WTC11 (cell line): Measurements from ENCODE around the gene PROB1. TPM values are rescaled to one million over a fixed set of nuclear protein-coding genes. Genes with fewer than 3 reads are reported as not detected.
"Not testable (repeated sequence)": the region's sequence is repeated elsewhere in the genome, so short reads cannot be mapped to it uniquely, and the experiment has no call there.

ENCODE experiments used
- ATAC-seq: fragments of 200-7000 bp; cut with Tn5 transposase; 2 replicates; pipeline ENCODE4 v1.10.0; 2021; ENCODE audit warnings: mild to moderate bottlenecking, moderate library complexity
- CTCF ChIA-PET: fragments of 300-600 bp; sonication (Branson Sonifier 250); formaldehyde crosslinking; loops from one replicate; lab custom pipeline; 2021; ENCODE audit warnings: antibody characterized with exemption; lab: Charles Lee
- POLR2A ChIA-PET: fragments of 350-600 bp; sonication (Branson Sonifier 250); formaldehyde crosslinking; loops from one replicate; lab custom pipeline; 2021; ENCODE audit warnings: antibody characterized with exemption; lab: Charles Lee
- DNase-seq: peaks from one replicate; pipeline ENCODE4 v3.0.0; 2021; ENCODE audit warnings: low spot score
- H3K27ac Mint-ChIP-seq: 2 replicates; pipeline ENCODE4 v1.8.0; 2021; ENCODE audit warnings: mixed read lengths
- H3K27me3 Mint-ChIP-seq: 2 replicates; pipeline ENCODE4 v1.8.0; 2021; ENCODE audit warnings: low read depth, mild to moderate bottlenecking, moderate library complexity, mixed read lengths
- H3K36me3 Mint-ChIP-seq: 2 replicates; pipeline ENCODE4 v1.8.0; 2021; ENCODE audit warnings: mixed read lengths
- H3K4me1 Mint-ChIP-seq: 2 replicates; pipeline ENCODE4 v1.8.0; 2022; ENCODE audit warnings: mixed read lengths
- H3K4me3 Mint-ChIP-seq: 2 replicates; pipeline ENCODE4 v1.8.0; 2021; ENCODE audit warnings: mild to moderate bottlenecking, moderate library complexity, mixed read lengths
- H3K9me3 Mint-ChIP-seq: 2 replicates; pipeline ENCODE4 v1.8.0; 2021; ENCODE audit warnings: mixed read lengths
- ETV6 ChIP-seq: sonication (generic); formaldehyde crosslinking; IDR thresholded peaks from 2 replicates; pipeline ENCODE4 v1.8.1; 2022; ENCODE audit warnings: mild to moderate bottlenecking, missing genetic modification reagents
- NFE2L1 ChIP-seq: sonication (generic); formaldehyde crosslinking; IDR thresholded peaks from 2 replicates; pipeline ENCODE4 v1.8.1; 2023; ENCODE audit warnings: missing genetic modification reagents
- NR1H2 ChIP-seq: sonication (generic); formaldehyde crosslinking; IDR thresholded peaks from 2 replicates; pipeline ENCODE4 v1.9.0; 2021; ENCODE audit warnings: mild to moderate bottlenecking, moderate library complexity, missing genetic modification reagents
- NR3C1 ChIP-seq: sonication (generic); formaldehyde crosslinking; conservative IDR thresholded peaks from 2 replicates; pipeline ENCODE4 v1.8.1; 2023; ENCODE audit warnings: low read depth, mild to moderate bottlenecking, missing genetic modification reagents
- OVOL2 ChIP-seq: fragments of 250-450 bp; sonication (Bioruptor Pico); IDR thresholded peaks from 2 replicates; pipeline ENCODE4 v1.9.0; 2021; ENCODE audit warnings: mild to moderate bottlenecking, borderline replicate concordance
- SMAD3 ChIP-seq: sonication (generic); formaldehyde crosslinking; IDR thresholded peaks from 2 replicates; pipeline ENCODE4 v1.8.0; 2022; ENCODE audit warnings: missing genetic modification reagents, mild to moderate bottlenecking, borderline replicate concordance
- SP1 ChIP-seq: sonication (generic); formaldehyde crosslinking; conservative IDR thresholded peaks from 2 replicates; pipeline ENCODE4 v1.8.1; 2022; ENCODE audit warnings: missing genetic modification reagents
- TEAD4 ChIP-seq: sonication (generic); formaldehyde crosslinking; IDR thresholded peaks from 2 replicates; pipeline ENCODE4 v1.8.0; 2022; ENCODE audit warnings: mild to moderate bottlenecking, missing genetic modification reagents
- ZNF138 ChIP-seq: sonication (generic); formaldehyde crosslinking; conservative IDR thresholded peaks from 2 replicates; pipeline ENCODE4 v1.8.1; 2022; ENCODE audit warnings: mild to moderate bottlenecking, moderate library complexity, missing genetic modification reagents
- ZNF396 ChIP-seq: fragments of 250-450 bp; sonication (Bioruptor Pico); IDR thresholded peaks from 2 replicates; pipeline ENCODE4 v1.8.0; 2021; ENCODE audit warnings: mild to moderate bottlenecking, moderate library complexity, borderline replicate concordance
- total RNA-seq: library from RNA; stranded (reverse); gene quantifications from 3 replicates; pipeline ENCODE4 v1.2.3, GENCODE V29; 2021
- TF ChIP-seq, protein P1 (sequence below): sonication (generic); formaldehyde crosslinking; IDR thresholded peaks from 2 replicates; pipeline ENCODE4 v1.8.1; 2022; ENCODE audit warnings: missing genetic modification reagents, borderline replicate concordance
- TF ChIP-seq, protein P2 (sequence below): sonication (generic); formaldehyde crosslinking; IDR thresholded peaks from 2 replicates; pipeline ENCODE4 v1.8.1; 2023; ENCODE audit warnings: mild to moderate bottlenecking, missing genetic modification reagents, moderate library complexity
- TF ChIP-seq, protein P3 (sequence below): sonication (generic); formaldehyde crosslinking; IDR thresholded peaks from 2 replicates; pipeline ENCODE4 v1.8.1; 2022; ENCODE audit warnings: low read depth, missing genetic modification reagents, borderline replicate concordance
- TF ChIP-seq, protein P4 (sequence below): sonication (generic); formaldehyde crosslinking; IDR thresholded peaks from 2 replicates; pipeline ENCODE4 v1.8.0; 2022; ENCODE audit warnings: mild to moderate bottlenecking, missing genetic modification reagents
- TF ChIP-seq, protein P5 (sequence below): sonication (generic); formaldehyde crosslinking; IDR thresholded peaks from 2 replicates; pipeline ENCODE4 v1.8.1; 2023; ENCODE audit warnings: mild to moderate bottlenecking, missing genetic modification reagents
- TF ChIP-seq, protein P6 (sequence below): sonication (generic); formaldehyde crosslinking; IDR thresholded peaks from 2 replicates; pipeline ENCODE4 v1.8.1; 2023; ENCODE audit warnings: mild to moderate bottlenecking, moderate library complexity, missing genetic modification reagents

Gene PROB1
- total RNA-seq, 1 experiment from 2014 or later, result 2.5 TPM

DNA sequence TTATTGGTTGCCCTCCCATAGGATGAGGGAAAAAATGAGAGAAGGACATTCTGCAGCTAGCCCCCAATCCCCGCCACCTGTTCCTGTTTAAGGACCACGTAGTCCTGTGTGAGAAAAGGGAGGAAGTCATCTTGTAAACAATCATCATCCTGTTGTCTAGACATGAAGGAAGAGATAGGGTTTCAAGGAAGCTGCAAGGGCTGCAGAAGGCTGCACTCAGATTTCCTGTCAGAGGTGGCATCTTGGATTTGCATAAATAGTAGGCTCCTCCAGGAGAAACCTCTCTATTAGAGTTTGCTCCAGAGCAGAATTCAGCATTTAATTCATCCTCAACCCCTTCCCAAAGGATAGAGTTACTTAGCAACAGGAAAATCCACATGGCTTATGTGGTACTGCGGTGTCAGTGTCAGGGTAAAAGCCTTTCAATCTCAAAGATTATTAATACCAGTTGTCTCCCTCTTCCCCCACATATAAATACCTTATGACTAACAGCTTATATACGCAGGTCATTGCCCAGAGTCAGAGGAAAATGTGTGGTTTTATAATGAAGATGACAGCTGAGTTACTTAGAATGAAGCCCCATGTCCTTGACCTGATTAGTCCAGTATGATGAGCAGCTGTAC is 49.0 kb upstream of the PROB1 start:
- Mint-ChIP-seq H3K36me3 (no peaks in the 10 kb centered on the region), H3K4me1 (peaks cover 18% of the 10 kb centered on the region)
- DNase-seq, result no peak
- TF ChIP-seq ZNF396 (CRISPR knock-in tag) (no peak), TEAD4 (CRISPR knock-in tag) (no peak), OVOL2 (CRISPR knock-in tag) (no peak)
- TF ChIP-seq, protein P1, sequence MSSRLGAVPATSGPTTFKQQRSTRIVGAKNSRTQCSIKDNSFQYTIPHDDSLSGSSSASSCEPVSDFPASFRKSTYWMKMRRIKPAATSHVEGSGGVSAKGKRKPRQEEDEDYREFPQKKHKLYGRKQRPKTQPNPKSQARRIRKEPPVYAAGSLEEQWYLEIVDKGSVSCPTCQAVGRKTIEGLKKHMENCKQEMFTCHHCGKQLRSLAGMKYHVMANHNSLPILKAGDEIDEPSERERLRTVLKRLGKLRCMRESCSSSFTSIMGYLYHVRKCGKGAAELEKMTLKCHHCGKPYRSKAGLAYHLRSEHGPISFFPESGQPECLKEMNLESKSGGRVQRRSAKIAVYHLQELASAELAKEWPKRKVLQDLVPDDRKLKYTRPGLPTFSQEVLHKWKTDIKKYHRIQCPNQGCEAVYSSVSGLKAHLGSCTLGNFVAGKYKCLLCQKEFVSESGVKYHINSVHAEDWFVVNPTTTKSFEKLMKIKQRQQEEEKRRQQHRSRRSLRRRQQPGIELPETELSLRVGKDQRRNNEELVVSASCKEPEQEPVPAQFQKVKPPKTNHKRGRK (CRISPR knock-in tag), result no peak
- TF ChIP-seq, protein P2, sequence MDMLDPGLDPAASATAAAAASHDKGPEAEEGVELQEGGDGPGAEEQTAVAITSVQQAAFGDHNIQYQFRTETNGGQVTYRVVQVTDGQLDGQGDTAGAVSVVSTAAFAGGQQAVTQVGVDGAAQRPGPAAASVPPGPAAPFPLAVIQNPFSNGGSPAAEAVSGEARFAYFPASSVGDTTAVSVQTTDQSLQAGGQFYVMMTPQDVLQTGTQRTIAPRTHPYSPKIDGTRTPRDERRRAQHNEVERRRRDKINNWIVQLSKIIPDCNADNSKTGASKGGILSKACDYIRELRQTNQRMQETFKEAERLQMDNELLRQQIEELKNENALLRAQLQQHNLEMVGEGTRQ (CRISPR knock-in tag), result no peak
- TF ChIP-seq, protein P3, sequence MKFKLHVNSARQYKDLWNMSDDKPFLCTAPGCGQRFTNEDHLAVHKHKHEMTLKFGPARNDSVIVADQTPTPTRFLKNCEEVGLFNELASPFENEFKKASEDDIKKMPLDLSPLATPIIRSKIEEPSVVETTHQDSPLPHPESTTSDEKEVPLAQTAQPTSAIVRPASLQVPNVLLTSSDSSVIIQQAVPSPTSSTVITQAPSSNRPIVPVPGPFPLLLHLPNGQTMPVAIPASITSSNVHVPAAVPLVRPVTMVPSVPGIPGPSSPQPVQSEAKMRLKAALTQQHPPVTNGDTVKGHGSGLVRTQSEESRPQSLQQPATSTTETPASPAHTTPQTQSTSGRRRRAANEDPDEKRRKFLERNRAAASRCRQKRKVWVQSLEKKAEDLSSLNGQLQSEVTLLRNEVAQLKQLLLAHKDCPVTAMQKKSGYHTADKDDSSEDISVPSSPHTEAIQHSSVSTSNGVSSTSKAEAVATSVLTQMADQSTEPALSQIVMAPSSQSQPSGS (CRISPR knock-in tag), result no peak
- TF ChIP-seq, protein P4, sequence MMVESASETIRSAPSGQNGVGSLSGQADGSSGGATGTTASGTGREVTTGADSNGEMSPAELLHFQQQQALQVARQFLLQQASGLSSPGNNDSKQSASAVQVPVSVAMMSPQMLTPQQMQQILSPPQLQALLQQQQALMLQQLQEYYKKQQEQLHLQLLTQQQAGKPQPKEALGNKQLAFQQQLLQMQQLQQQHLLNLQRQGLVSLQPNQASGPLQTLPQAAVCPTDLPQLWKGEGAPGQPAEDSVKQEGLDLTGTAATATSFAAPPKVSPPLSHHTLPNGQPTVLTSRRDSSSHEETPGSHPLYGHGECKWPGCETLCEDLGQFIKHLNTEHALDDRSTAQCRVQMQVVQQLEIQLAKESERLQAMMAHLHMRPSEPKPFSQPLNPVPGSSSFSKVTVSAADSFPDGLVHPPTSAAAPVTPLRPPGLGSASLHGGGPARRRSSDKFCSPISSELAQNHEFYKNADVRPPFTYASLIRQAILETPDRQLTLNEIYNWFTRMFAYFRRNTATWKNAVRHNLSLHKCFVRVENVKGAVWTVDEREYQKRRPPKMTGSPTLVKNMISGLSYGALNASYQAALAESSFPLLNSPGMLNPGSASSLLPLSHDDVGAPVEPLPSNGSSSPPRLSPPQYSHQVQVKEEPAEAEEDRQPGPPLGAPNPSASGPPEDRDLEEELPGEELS, result no peak
- TF ChIP-seq, protein P5, sequence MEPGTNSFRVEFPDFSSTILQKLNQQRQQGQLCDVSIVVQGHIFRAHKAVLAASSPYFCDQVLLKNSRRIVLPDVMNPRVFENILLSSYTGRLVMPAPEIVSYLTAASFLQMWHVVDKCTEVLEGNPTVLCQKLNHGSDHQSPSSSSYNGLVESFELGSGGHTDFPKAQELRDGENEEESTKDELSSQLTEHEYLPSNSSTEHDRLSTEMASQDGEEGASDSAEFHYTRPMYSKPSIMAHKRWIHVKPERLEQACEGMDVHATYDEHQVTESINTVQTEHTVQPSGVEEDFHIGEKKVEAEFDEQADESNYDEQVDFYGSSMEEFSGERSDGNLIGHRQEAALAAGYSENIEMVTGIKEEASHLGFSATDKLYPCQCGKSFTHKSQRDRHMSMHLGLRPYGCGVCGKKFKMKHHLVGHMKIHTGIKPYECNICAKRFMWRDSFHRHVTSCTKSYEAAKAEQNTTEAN (CRISPR knock-in tag), result no peak
- TF ChIP-seq, all 79 proteins: peak for 0
- POLR2A ChIA-PET, result no interaction called here
- CTCF ChIA-PET, result no interaction called here
- Mint-ChIP-seq H3K4me3 (no peak overlapping the region), H3K9me3 (no peaks in the 10 kb centered on the region), H3K27me3 (peaks cover 4% of the 10 kb centered on the region; the same call in 1 of the 2 replicates), H3K27ac (peak overlapping the region; percentile 64; the same call in 1 of the 2 replicates)
- ATAC-seq, result no peak

DNA sequence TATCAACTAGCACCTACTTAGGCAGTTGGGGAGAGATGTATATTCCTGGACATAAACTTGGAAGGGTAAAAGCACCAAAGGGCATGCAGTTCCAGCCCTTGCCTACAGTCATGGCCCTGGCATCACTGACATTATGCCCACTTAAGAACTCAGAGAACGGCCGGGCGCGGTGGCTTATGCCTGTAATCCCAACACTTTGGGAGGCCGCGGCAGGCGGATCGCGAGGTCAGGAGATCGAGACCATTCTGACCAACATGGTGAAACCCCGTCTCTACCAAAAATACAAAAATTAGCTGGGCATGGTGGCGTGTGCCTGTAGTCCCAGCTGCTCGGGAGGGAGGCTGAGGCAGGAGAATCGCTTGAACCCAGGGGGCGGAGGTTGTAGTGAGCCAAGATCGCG is 45.5 kb upstream of the PROB1 start:
- DNase-seq, H3K4me3 Mint-ChIP-seq, H3K27me3 Mint-ChIP-seq, H3K36me3 Mint-ChIP-seq, ATAC-seq, H3K9me3 Mint-ChIP-seq, H3K27ac Mint-ChIP-seq: not testable (repeated sequence)
- CTCF ChIA-PET, result interaction anchor here (1.4 to 2.3 kb wide), 3 partner anchors 38 to 134 kb away, joined by 6 read pairs; no protein-coding TSS in a partner anchor
- POLR2A ChIA-PET, result interaction anchor here (1.4 kb wide), 1 partner anchor 120 kb away, joined by 4 read pairs; no protein-coding TSS in a partner anchor
- peaks cover 31% of the 10 kb centered on the region for H3K4me1 Mint-ChIP-seq

DNA sequence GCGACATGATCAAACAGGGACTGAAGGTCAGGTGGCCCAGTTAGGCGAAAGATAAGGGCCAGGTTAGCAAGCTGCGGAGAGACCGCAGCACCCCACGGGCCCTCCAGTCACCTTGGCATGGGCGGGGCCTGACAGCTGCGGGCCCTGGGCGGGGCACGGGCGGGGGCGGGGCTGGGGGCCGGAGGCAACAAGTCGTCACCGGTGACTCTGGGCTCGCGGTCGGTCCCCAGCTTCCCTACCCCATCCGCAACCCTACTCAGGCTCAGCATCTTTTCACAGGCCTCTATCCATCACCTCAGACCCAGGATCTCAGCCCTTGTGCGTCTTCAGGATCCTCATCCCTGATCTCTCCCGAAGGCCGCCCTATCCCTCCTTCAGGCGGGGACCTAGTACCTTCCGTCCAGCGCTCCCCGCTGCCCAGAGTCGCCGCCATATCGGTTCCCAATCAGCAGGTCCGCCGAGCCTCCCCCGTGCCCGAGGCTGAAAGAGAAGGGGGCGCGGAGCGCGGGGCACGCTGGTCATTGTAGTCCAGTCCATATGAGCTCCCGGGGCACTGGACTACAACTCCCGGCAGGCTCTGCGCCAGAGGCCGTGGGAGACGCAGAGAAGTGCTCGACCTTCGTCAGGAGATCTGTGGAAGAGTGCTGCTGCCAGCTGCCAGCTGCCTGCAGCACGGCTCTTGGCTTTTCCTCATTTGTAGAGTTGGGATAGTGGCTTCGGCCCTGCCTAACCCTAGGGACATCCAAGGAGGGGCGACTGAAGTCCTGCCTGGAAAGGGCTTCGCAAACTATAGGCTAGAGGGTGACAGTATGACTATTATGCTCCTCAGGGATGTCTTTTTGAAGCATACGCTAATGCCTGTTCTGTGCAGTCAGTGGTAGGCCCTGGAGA is 44.4 kb upstream of the PROB1 start, which contains the start of gene DNAJC18:
DNAJC18 (minus strand) TSS at position 513 of the 891 bp plus-strand sequence; CDS start at position 433, 80 bp downstream.
- peaks cover 6% of the 10 kb centered on the region; the same call in 1 of the 2 replicates for H3K36me3 Mint-ChIP-seq
- ATAC-seq (peak; percentile 93), DNase-seq (peak; percentile 97)
- CTCF ChIA-PET, result interaction anchor here (0.6 to 3.5 kb wide), 17 partner anchors 17 to 349 kb away, joined by 3 to 25 read pairs (median 6); partner anchors contain the start of genes ECSCR, PAIP2 and UBE2D2
- H3K9me3 Mint-ChIP-seq, result no peaks in the 10 kb centered on the region
- H3K4me1 Mint-ChIP-seq, result peaks cover 31% of the 10 kb centered on the region
- peaks cover 4% of the 10 kb centered on the region; the same call in 1 of the 2 replicates for H3K27me3 Mint-ChIP-seq
- POLR2A ChIA-PET, result interaction anchor here (0.6 to 1.4 kb wide), 13 partner anchors 9 to 122 kb away, joined by 3 to 7 read pairs (median 3); partner anchors contain the start of gene SPATA24
- peak within 1 kb of the TSS; percentile 99 for H3K27ac Mint-ChIP-seq
- peak within 1 kb of the TSS; percentile 95 for H3K4me3 Mint-ChIP-seq
- TF ChIP-seq, protein P6, sequence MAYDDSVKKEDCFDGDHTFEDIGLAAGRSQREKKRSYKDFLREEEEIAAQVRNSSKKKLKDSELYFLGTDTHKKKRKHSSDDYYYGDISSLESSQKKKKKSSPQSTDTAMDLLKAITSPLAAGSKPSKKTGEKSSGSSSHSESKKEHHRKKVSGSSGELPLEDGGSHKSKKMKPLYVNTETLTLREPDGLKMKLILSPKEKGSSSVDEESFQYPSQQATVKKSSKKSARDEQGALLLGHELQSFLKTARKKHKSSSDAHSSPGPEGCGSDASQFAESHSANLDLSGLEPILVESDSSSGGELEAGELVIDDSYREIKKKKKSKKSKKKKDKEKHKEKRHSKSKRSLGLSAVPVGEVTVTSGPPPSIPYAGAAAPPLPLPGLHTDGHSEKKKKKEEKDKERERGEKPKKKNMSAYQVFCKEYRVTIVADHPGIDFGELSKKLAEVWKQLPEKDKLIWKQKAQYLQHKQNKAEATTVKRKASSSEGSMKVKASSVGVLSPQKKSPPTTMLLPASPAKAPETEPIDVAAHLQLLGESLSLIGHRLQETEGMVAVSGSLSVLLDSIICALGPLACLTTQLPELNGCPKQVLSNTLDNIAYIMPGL, result peak; percentile 85
- TF ChIP-seq SMAD3 (CRISPR knock-in tag) (0 out of 2 replicates have a peak, but pooled peaks have one; percentile 65), NR3C1 (CRISPR knock-in tag) (peak; percentile 72; the same call in 1 of the 2 replicates), NR1H2 (CRISPR knock-in tag) (no peak), ZNF138 (CRISPR knock-in tag) (peak; percentile 31; the same call in 1 of the 2 replicates), ETV6 (CRISPR knock-in tag) (no peak), SP1 (CRISPR knock-in tag) (peak; percentile 69), NFE2L1 (CRISPR knock-in tag) (no peak)
- TF ChIP-seq, protein P2 (CRISPR knock-in tag), result peak; percentile 63
